Transverse colon (tissue), 1 donor: ENCODE results near the gene GNPDA2.

Experiments
- EP300 ChIP-seq: sonication (generic); formaldehyde crosslinking; IDR thresholded peaks from one replicate; pipeline ENCODE4 v1.6.1; 2017; ENCODE audit warnings: antibody characterized with exemption, low read depth
- POLR2A ChIP-seq: fragments of 450-650 bp; IDR thresholded peaks from one replicate; pipeline ENCODE4 v1.6.1; 2016; ENCODE audit warnings: antibody characterized with exemption, mild to moderate bottlenecking, moderate library complexity

DNA sequence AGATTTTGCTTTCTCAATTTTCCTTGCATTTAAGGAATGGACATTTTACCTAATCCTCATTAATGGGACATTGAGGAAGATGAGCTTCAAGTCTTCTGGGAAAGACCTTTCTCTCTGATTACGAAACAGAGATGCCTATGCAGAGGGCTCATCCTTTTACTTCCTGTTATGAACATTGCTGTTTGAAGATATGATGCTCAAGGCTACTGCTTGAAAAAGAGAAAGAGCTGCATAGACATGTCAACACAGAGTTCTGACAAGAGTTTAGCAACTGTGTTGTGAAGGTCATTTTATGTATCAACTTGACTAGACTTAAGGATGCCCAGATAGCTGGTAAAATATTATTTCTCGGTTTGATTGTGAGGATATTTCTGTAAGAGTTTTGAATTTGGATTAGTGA lies 13.8 kb upstream of the GNPDA2 start:
- TF ChIP-seq EP300 (no peak), POLR2A (no peak)
